IMR-90 (cell line): Measurements from ENCODE around the gene ZNF346.

Experiments used
- BHLHE40 ChIP-seq: fragments of 150-350 bp; IDR thresholded peaks from 2 replicates; pipeline ENCODE4 v1.6.1; 2016; ENCODE audit warnings: mild to moderate bottlenecking, low read depth, low read length
- CEBPB ChIP-seq: IDR thresholded peaks from 2 replicates; pipeline ENCODE4 v1.6.1; 2012; ENCODE audit warnings: low read depth, low read length, improper control_type of control experiment
- CHD1 ChIP-seq: IDR thresholded peaks from 2 replicates; pipeline ENCODE4 v1.6.1; 2012; ENCODE audit warnings: low read depth, low read length, improper control_type of control experiment
- MAFK ChIP-seq: IDR thresholded peaks from 2 replicates; pipeline ENCODE4 v1.6.1; 2012; ENCODE audit warnings: low read depth, low read length, improper control_type of control experiment
- MAZ ChIP-seq: IDR thresholded peaks from 2 replicates; pipeline ENCODE4 v1.6.1; 2012; ENCODE audit warnings: low read depth, mild to moderate bottlenecking, low read length, improper control_type of control experiment, moderate library complexity, borderline replicate concordance
- MXI1 ChIP-seq: IDR thresholded peaks from 2 replicates; pipeline ENCODE4 v1.6.1; 2012; ENCODE audit warnings: low read depth, mild to moderate bottlenecking, low read length, moderate library complexity, borderline replicate concordance
- NFE2L2 ChIP-seq: fragments of 150-350 bp; IDR thresholded peaks from 2 replicates; pipeline ENCODE4 v1.6.1; 2016; ENCODE audit warnings: low read depth, mild to moderate bottlenecking, low read length
- POLR2A ChIP-seq: IDR thresholded peaks from 2 replicates; pipeline ENCODE4 v1.6.1; 2012; ENCODE audit warnings: mild to moderate bottlenecking, low read depth, low read length
- RAD21 ChIP-seq: IDR thresholded peaks from 2 replicates; pipeline ENCODE4 v1.6.1; 2012; ENCODE audit warnings: low read length, improper control_type of control experiment
- RFX5 ChIP-seq: IDR thresholded peaks from 2 replicates; pipeline ENCODE4 v1.8.0; 2012; ENCODE audit warnings: low read depth, mild to moderate bottlenecking, low read length, moderate library complexity
- SMC3 ChIP-seq: fragments of 150-350 bp; IDR thresholded peaks from 2 replicates; pipeline ENCODE4 v1.6.1; 2016; ENCODE audit warnings: low read depth, mild to moderate bottlenecking, antibody characterized with exemption, low read length, moderate library complexity
- TF ChIP-seq, protein P1 (sequence below): conservative IDR thresholded peaks from 2 replicates; pipeline ENCODE4 v1.5.1; 2012; ENCODE audit warnings: mild to moderate bottlenecking, low read depth, low read length, improper control_type of control experiment
- TF ChIP-seq, protein P2 (sequence below): fragments of 150-350 bp; IDR thresholded peaks from 2 replicates; pipeline ENCODE4 v1.6.1; 2017; ENCODE audit warnings: mild to moderate bottlenecking, antibody characterized with exemption, low read length, low read depth

- TF ChIP-seq, protein P1, sequence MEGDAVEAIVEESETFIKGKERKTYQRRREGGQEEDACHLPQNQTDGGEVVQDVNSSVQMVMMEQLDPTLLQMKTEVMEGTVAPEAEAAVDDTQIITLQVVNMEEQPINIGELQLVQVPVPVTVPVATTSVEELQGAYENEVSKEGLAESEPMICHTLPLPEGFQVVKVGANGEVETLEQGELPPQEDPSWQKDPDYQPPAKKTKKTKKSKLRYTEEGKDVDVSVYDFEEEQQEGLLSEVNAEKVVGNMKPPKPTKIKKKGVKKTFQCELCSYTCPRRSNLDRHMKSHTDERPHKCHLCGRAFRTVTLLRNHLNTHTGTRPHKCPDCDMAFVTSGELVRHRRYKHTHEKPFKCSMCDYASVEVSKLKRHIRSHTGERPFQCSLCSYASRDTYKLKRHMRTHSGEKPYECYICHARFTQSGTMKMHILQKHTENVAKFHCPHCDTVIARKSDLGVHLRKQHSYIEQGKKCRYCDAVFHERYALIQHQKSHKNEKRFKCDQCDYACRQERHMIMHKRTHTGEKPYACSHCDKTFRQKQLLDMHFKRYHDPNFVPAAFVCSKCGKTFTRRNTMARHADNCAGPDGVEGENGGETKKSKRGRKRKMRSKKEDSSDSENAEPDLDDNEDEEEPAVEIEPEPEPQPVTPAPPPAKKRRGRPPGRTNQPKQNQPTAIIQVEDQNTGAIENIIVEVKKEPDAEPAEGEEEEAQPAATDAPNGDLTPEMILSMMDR = no peak
- TF ChIP-seq NFE2L2 (no peak), MAZ (no peak), POLR2A (no peak), RFX5 (no peak), MAFK (no peak), SMC3 (no peak), BHLHE40 (no peak), CEBPB (no peak), CHD1 (no peak), MXI1 (no peak), RAD21 (no peak)
- TF ChIP-seq, protein P2, sequence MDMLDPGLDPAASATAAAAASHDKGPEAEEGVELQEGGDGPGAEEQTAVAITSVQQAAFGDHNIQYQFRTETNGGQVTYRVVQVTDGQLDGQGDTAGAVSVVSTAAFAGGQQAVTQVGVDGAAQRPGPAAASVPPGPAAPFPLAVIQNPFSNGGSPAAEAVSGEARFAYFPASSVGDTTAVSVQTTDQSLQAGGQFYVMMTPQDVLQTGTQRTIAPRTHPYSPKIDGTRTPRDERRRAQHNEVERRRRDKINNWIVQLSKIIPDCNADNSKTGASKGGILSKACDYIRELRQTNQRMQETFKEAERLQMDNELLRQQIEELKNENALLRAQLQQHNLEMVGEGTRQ = no peak
Observed at GRCh38 chr5:177080265-177080664, 57.8 kb downstream of the ZNF346 start.
